Measurements from ENCODE around the gene AFG1L.

The AFG1L gene

GRCh38 chr6:108355890-108356289, 61.0 kb downstream of the AFG1L start:
- DNase-seq (ENCODE audit: extremely low spot score), result no peak
- ChIA-PET CTCF (no interaction called here), POLR2A (interaction anchor here (1.0 kb wide), 1 partner anchor 96 kb away, joined by 3 read pairs; no protein-coding TSS in a partner anchor)
- no peak for TF ChIP-seq FOXM1 (IDR thresholded peaks at IDR 0.05; ENCODE audit: borderline replicate concordance)
- no peak for TF ChIP-seq HDGF (IDR thresholded peaks at IDR 0.05; ENCODE audit: borderline replicate concordance)
- TF ChIP-seq TARDBP (IDR thresholded peaks at IDR 0.05), result no peak
- no peak for TF ChIP-seq L3MBTL2 (conservative IDR thresholded peaks at IDR 0.05)
- no peak for TF ChIP-seq SUZ12 (IDR thresholded peaks at IDR 0.05)
- no peak for TF ChIP-seq FOXK2 (IDR thresholded peaks at IDR 0.05)
- no peak for TF ChIP-seq PKNOX1 (IDR thresholded peaks at IDR 0.05)
- TF ChIP-seq CTBP1 (IDR thresholded peaks at IDR 0.05; ENCODE audit: borderline replicate concordance), result no peak
- no peak for TF ChIP-seq FOXA1 (IDR thresholded peaks at IDR 0.05)
- no peak for TF ChIP-seq SP1 (IDR thresholded peaks at IDR 0.05)
- TF ChIP-seq ZNF384 (IDR thresholded peaks at IDR 0.05), result no peak
- no peak for TF ChIP-seq ELF4 (IDR thresholded peaks at IDR 0.05)

- ChIA-PET CTCF (no interaction called here), POLR2A (no interaction called here)
- no peak for TF ChIP-seq HDGF (IDR thresholded peaks at IDR 0.05; ENCODE audit: borderline replicate concordance)
- TF ChIP-seq ZNF384 (IDR thresholded peaks at IDR 0.05), result no peak
- no peak for TF ChIP-seq L3MBTL2 (conservative IDR thresholded peaks at IDR 0.05)
- DNase-seq (ENCODE audit: extremely low spot score), result no peak
These were observed 65.3 kb downstream of the AFG1L start for GRCh38 chr6:108359901-108360882.

GRCh38 chr6:108360919-108361311, 66.1 kb downstream of the AFG1L start:
- TF ChIP-seq PKNOX1 (IDR thresholded peaks at IDR 0.05), result no peak
- CTCF ChIA-PET, result no interaction called here
- POLR2A ChIA-PET, result no interaction called here
- no peak for DNase-seq (ENCODE audit: extremely low spot score)

- CTCF ChIA-PET, result no interaction called here
- POLR2A ChIA-PET, result no interaction called here
- no peak for DNase-seq (ENCODE audit: extremely low spot score)
- no peak for TF ChIP-seq ZNF384 (IDR thresholded peaks at IDR 0.05)
- no peak for TF ChIP-seq ELF4 (IDR thresholded peaks at IDR 0.05)
- no peak for TF ChIP-seq NFRKB (IDR thresholded peaks at IDR 0.05)
- TF ChIP-seq HDGF (IDR thresholded peaks at IDR 0.05; ENCODE audit: borderline replicate concordance), result no peak
- TF ChIP-seq LEF1 (IDR thresholded peaks at IDR 0.05; ENCODE audit: borderline replicate concordance), result no peak
- TF ChIP-seq L3MBTL2 (conservative IDR thresholded peaks at IDR 0.05), result no peak
These were observed 66.6 kb downstream of the AFG1L start for GRCh38 chr6:108361312-108361932.

- TF ChIP-seq ARNT (IDR thresholded peaks at IDR 0.05) (no peak), FOXA1 (IDR thresholded peaks at IDR 0.05) (no peak), BHLHE40 (IDR thresholded peaks at IDR 0.05; ENCODE audit: borderline replicate concordance) (no peak), NFRKB (IDR thresholded peaks at IDR 0.05) (no peak), PKNOX1 (IDR thresholded peaks at IDR 0.05) (no peak)
- DNase-seq (ENCODE audit: extremely low spot score), result no peak
- CTCF ChIA-PET, result no interaction called here
- POLR2A ChIA-PET, result no interaction called here
These were observed 67.6 kb downstream of the AFG1L start for GRCh38 chr6:108362455-108362854.

GRCh38 chr6:108363113-108363512, 68.3 kb downstream of the AFG1L start:
- TF ChIP-seq HDGF (IDR thresholded peaks at IDR 0.05; ENCODE audit: borderline replicate concordance), result no peak
- no peak for TF ChIP-seq FOXM1 (IDR thresholded peaks at IDR 0.05; ENCODE audit: borderline replicate concordance)
- no peak for TF ChIP-seq FOXK2 (IDR thresholded peaks at IDR 0.05)
- no peak for TF ChIP-seq SP1 (IDR thresholded peaks at IDR 0.05)
- no peak for TF ChIP-seq L3MBTL2 (conservative IDR thresholded peaks at IDR 0.05)
- TF ChIP-seq ELF4 (IDR thresholded peaks at IDR 0.05), result no peak
- TF ChIP-seq ARNT (IDR thresholded peaks at IDR 0.05), result no peak
- no peak for TF ChIP-seq NFRKB (IDR thresholded peaks at IDR 0.05)
- TF ChIP-seq PKNOX1 (IDR thresholded peaks at IDR 0.05), result no peak
- TF ChIP-seq FOXA1 (IDR thresholded peaks at IDR 0.05), result no peak
- no peak for TF ChIP-seq TARDBP (IDR thresholded peaks at IDR 0.05)
- TF ChIP-seq LEF1 (IDR thresholded peaks at IDR 0.05; ENCODE audit: borderline replicate concordance), result no peak
- no peak for TF ChIP-seq CTBP1 (IDR thresholded peaks at IDR 0.05; ENCODE audit: borderline replicate concordance)
- no peak for TF ChIP-seq BHLHE40 (IDR thresholded peaks at IDR 0.05; ENCODE audit: borderline replicate concordance)
- TF ChIP-seq SUZ12 (IDR thresholded peaks at IDR 0.05), result no peak
- no peak for TF ChIP-seq ZNF384 (IDR thresholded peaks at IDR 0.05)
- DNase-seq (ENCODE audit: extremely low spot score), result no peak
- CTCF ChIA-PET, result interaction anchor here (0.7 kb wide), 1 partner anchor 60 kb away, joined by 4 read pairs; no protein-coding TSS in a partner anchor
- POLR2A ChIA-PET, result no interaction called here

All from HEK293T (cell line).